ENCODE results near the gene DOK4. TPM values are rescaled to one million over a fixed set of nuclear protein-coding genes. Genes with fewer than 3 reads are reported as not detected.

Gene DOK4
- total and polyA plus RNA-seq, 2 experiments from 2014 or later, result 11.4 to 29.1 TPM

GRCh38 chr16:57516773-57517172, 30.5 kb upstream of the DOK4 start:
- peaks cover 13% of the 10 kb centered on the region for H3K27me3 Mint-ChIP-seq (ENCODE audit: insufficient read depth, low read depth, poor library complexity)
- H3F3A ChIP-seq (replicated peaks; ENCODE audit: low read depth), result no peaks in the 10 kb centered on the region
- no peak overlapping the region for H3K4me2 ChIP-seq
- no peaks in the 10 kb centered on the region; the same call in 2 of the 3 replicates for H3K9me3 Mint-ChIP-seq
- H3K27ac ChIP-seq (ENCODE audit: low read depth), result no peak overlapping the region
- H3K79me2 ChIP-seq (replicated peaks; ENCODE audit: insufficient read depth), result no peaks in the 10 kb centered on the region
- H3K4me1 Mint-ChIP-seq, result peaks cover 9% of the 10 kb centered on the region; the same call in 2 of the 3 replicates
- H3K36me3 ChIP-seq (ENCODE audit: insufficient read depth), result no peaks in the 10 kb centered on the region
- TF ChIP-seq NANOG (IDR thresholded peaks at IDR 0.05; ENCODE audit: borderline replicate concordance), result no peak
- TF ChIP-seq EZH2 (IDR thresholded peaks at IDR 0.05; ENCODE audit: low read depth, unreplicated experiment), result no peak
- TF ChIP-seq EZH2phosphoT487 (IDR thresholded peaks at IDR 0.05; ENCODE audit: unreplicated experiment), result no peak
- no peak for TF ChIP-seq ZNF462 (CRISPR knock-in tag; IDR thresholded peaks at IDR 0.05)
- no peak for TF ChIP-seq CREB1 (CRISPR knock-in tag; IDR thresholded peaks at IDR 0.05; ENCODE audit: low read depth)
- TF ChIP-seq ZNF114 (CRISPR knock-in tag; IDR thresholded peaks at IDR 0.05), result no peak
- no peak for TF ChIP-seq ZNF331 (CRISPR knock-in tag; IDR thresholded peaks at IDR 0.05; ENCODE audit: low read depth)
- TF ChIP-seq REST (IDR thresholded peaks at IDR 0.05; ENCODE audit: unreplicated experiment), result no peak
- TF ChIP-seq ETS1 (IDR thresholded peaks at IDR 0.05), result no peak
- TF ChIP-seq STAT1 (IDR thresholded peaks at IDR 0.05; ENCODE audit: unreplicated experiment), result no peak
- no peak for TF ChIP-seq CTCF (conservative IDR thresholded peaks at IDR 0.05; ENCODE audit: low read depth in 2 of 2)
- H3K4me3 Mint-ChIP-seq, result no peak overlapping the region
- H3K4me3 ChIP-seq, result no peak overlapping the region
- peaks cover 6% of the 10 kb centered on the region; the same call in 1 of the 3 replicates for H3K36me3 Mint-ChIP-seq (ENCODE audit: low read depth)
- no peak overlapping the region for H2AFZ ChIP-seq
- H3K4me1 ChIP-seq (ENCODE audit: insufficient read depth), result 0 out of 2 replicates have a peak, but pooled peaks cover 4% of the 10 kb centered on the region
- no peaks in the 10 kb centered on the region for H4K20me1 ChIP-seq (replicated peaks; ENCODE audit: insufficient read depth)
- H3K27me3 ChIP-seq (ENCODE audit: insufficient read depth), result no peaks in the 10 kb centered on the region
- DNase-seq (ENCODE audit: low spot score), result no peak
- H3K9me2 ChIP-seq (ENCODE audit: insufficient read depth), result no peaks in the 10 kb centered on the region
- no peak for ATAC-seq
- no peak overlapping the region for H3K27ac Mint-ChIP-seq
